GM23338 (cell line): ENCODE data around the gene SLAIN1. TPM values are rescaled to one million over a fixed set of nuclear protein-coding genes. Genes with fewer than 3 reads are reported as not detected.
A peak's percentile ranks its signal among the peaks of the same experiment; 100 is the strongest.

Experiments
- ATAC-seq: fragments of 200-7000 bp; cut with Tn5 transposase; 3 replicates; pipeline ENCODE4 v1.9.1; 2020
- DNase-seq: peaks from one replicate; pipeline ENCODE4 v3.0.0-alpha.2; 2015; ENCODE audit warnings: low spot score
- H2AFZ ChIP-seq: fragments of 200-600 bp; sonication (generic); 2 replicates; pipeline ENCODE4 v1.8.0; 2016; ENCODE audit warnings: antibody characterized with exemption, mild to moderate bottlenecking, moderate library complexity
- H3F3A ChIP-seq: fragments of 200-600 bp; sonication (generic); replicated peaks from 2 replicates; pipeline ENCODE4 v1.8.0; 2017; ENCODE audit warnings: antibody characterized with exemption, mixed run types, low read depth
- H3K27ac ChIP-seq: fragments of 200-600 bp; sonication (generic); 2 replicates; pipeline ENCODE4 v1.6.1; 2016; ENCODE audit warnings: low read depth
- H3K27me3 ChIP-seq: fragments of 200-600 bp; sonication (generic); 2 replicates; pipeline ENCODE4 v1.8.0; 2016; ENCODE audit warnings: mild to moderate bottlenecking, mixed run types, moderate library complexity; ENCODE audit not compliant: insufficient read depth
- H3K36me3 ChIP-seq: fragments of 200-600 bp; sonication (generic); 2 replicates; pipeline ENCODE4 v1.8.0; 2016; ENCODE audit warnings: mild to moderate bottlenecking; ENCODE audit not compliant: insufficient read depth
- H3K4me1 ChIP-seq: fragments of 200-600 bp; sonication (generic); 2 replicates; pipeline ENCODE4 v1.8.0; 2016; ENCODE audit warnings: mild to moderate bottlenecking, moderate library complexity; ENCODE audit not compliant: insufficient read depth
- H3K4me2 ChIP-seq: fragments of 200-600 bp; sonication (generic); 2 replicates; pipeline ENCODE4 v1.7.1; 2017; ENCODE audit warnings: mixed run types
- H3K4me3 ChIP-seq: fragments of 200-600 bp; sonication (generic); 2 replicates; pipeline ENCODE4 v1.6.1; 2016; ENCODE audit warnings: mixed run types
- H3K79me2 ChIP-seq: fragments of 200-600 bp; sonication (generic); replicated peaks from 2 replicates; pipeline ENCODE4 v1.8.0; 2017; ENCODE audit warnings: mild to moderate bottlenecking; ENCODE audit not compliant: insufficient read depth
- H3K9me2 ChIP-seq: fragments of 200-600 bp; sonication (generic); 2 replicates; pipeline ENCODE4 v1.8.0; 2017; ENCODE audit not compliant: insufficient read depth
- H4K20me1 ChIP-seq: fragments of 200-600 bp; sonication (generic); replicated peaks from 2 replicates; pipeline ENCODE4 v1.8.0; 2017; ENCODE audit warnings: mild to moderate bottlenecking; ENCODE audit not compliant: insufficient read depth
- H3K27ac Mint-ChIP-seq: 2 replicates; pipeline ENCODE4 v1.8.0; 2020; ENCODE audit warnings: inconsistent platforms, mild to moderate bottlenecking, moderate library complexity, mixed read lengths
- H3K27me3 Mint-ChIP-seq: 3 replicates; pipeline ENCODE4 v1.8.0; 2022; ENCODE audit warnings: low read depth, mild to moderate bottlenecking, moderate library complexity, mixed read lengths, inconsistent platforms; ENCODE audit not compliant: insufficient read depth, poor library complexity
- H3K36me3 Mint-ChIP-seq: 3 replicates; pipeline ENCODE4 v1.8.0; 2021; ENCODE audit warnings: low read depth, mild to moderate bottlenecking, inconsistent platforms, moderate library complexity, mixed read lengths
- H3K4me1 Mint-ChIP-seq: 3 replicates; pipeline ENCODE4 v1.8.0; 2020; ENCODE audit warnings: mild to moderate bottlenecking, inconsistent platforms, mixed read lengths
- H3K4me3 Mint-ChIP-seq: 3 replicates; pipeline ENCODE4 v1.8.0; 2021; ENCODE audit warnings: moderate library complexity, mild to moderate bottlenecking, inconsistent platforms, mixed read lengths
- H3K9me3 Mint-ChIP-seq: 3 replicates; pipeline ENCODE4 v1.8.0; 2020; ENCODE audit warnings: moderate library complexity, mild to moderate bottlenecking, inconsistent platforms, mixed read lengths
- CREB1 ChIP-seq: fragments of 250-450 bp; sonication (Bioruptor Pico); IDR thresholded peaks from 2 replicates; pipeline ENCODE4 v1.5.0; 2020; ENCODE audit warnings: low read depth, mild to moderate bottlenecking, moderate library complexity
- EZH2 ChIP-seq: fragments of 200-600 bp; sonication (generic); IDR thresholded peaks from one replicate; pipeline ENCODE4 v1.8.0; 2017; ENCODE audit warnings: antibody characterized with exemption, mild to moderate bottlenecking, low read depth; ENCODE audit not compliant: unreplicated experiment
- EZH2phosphoT487 ChIP-seq: fragments of 200-600 bp; sonication (generic); IDR thresholded peaks from one replicate; pipeline ENCODE4 v1.8.1; 2018; ENCODE audit warnings: antibody characterized with exemption; ENCODE audit not compliant: unreplicated experiment
- JUNB ChIP-seq: IDR thresholded peaks from one replicate; pipeline ENCODE4 v1.6.1; 2016; ENCODE audit warnings: antibody characterized with exemption; ENCODE audit not compliant: unreplicated experiment
- NANOG ChIP-seq: IDR thresholded peaks from 2 replicates; pipeline ENCODE4 v1.6.1; 2016; ENCODE audit warnings: antibody characterized with exemption, borderline replicate concordance
- POLR2AphosphoS5 ChIP-seq: IDR thresholded peaks from 2 replicates; pipeline ENCODE4 v1.6.1; 2016; ENCODE audit warnings: antibody characterized with exemption, low read depth
- STAT1 ChIP-seq: IDR thresholded peaks from one replicate; pipeline ENCODE4 v1.6.1; 2016; ENCODE audit warnings: antibody characterized with exemption; ENCODE audit not compliant: unreplicated experiment
- ZNF114 ChIP-seq: fragments of 250-450 bp; sonication (Bioruptor Pico); IDR thresholded peaks from 2 replicates; pipeline ENCODE4 v1.5.0; 2020; ENCODE audit warnings: mild to moderate bottlenecking, moderate library complexity
- ZNF331 ChIP-seq: fragments of 250-450 bp; sonication (Bioruptor Pico); IDR thresholded peaks from 2 replicates; pipeline ENCODE4 v1.5.0; 2020; ENCODE audit warnings: low read depth, mild to moderate bottlenecking, moderate library complexity
- polyA plus RNA-seq: library from polyadenylated mRNA; unstranded; fragments of >200 nt; fragmentation: Nextera tagmentation; extraction: Ambion mirVana; gene quantifications from 2 replicates; pipeline ENCODE4 v1.2.1, GENCODE V29; 2016
- total RNA-seq: library from RNA; depleted of rRNA; stranded (reverse); fragments of >200 nt; shearing (Covaris generic); gene quantifications from 2 replicates; pipeline ENCODE4 v1.2.3, GENCODE V29; 2014
- TF ChIP-seq, protein P1 (sequence below): IDR thresholded peaks from one replicate; pipeline ENCODE4 v1.6.1; 2018; ENCODE audit warnings: antibody characterized with exemption; ENCODE audit not compliant: unreplicated experiment
- TF ChIP-seq, protein P2 (sequence below): fragments of 250-450 bp; sonication (Bioruptor Pico); IDR thresholded peaks from 2 replicates; pipeline ENCODE4 v1.5.0; 2020; ENCODE audit warnings: mild to moderate bottlenecking, moderate library complexity
- TF ChIP-seq, protein P3 (sequence below): IDR thresholded peaks from 2 replicates; pipeline ENCODE4 v1.6.1; 2016; ENCODE audit warnings: antibody characterized with exemption
- TF ChIP-seq, protein P4 (sequence below), 2 experiments: fragments of 200-600 bp in 1 of 2; sonication (generic) in 1 of 2; conservative IDR thresholded peaks; 2 replicates each; pipeline versions ENCODE4 v1.5.1 to v1.6.1; 2016 to 2017; ENCODE audit warnings: antibody characterized with exemption in 2 of 2, low read depth in 2 of 2, mild to moderate bottlenecking in 2 of 2, moderate library complexity in 1 of 2

SLAIN1 gene
- total and polyA plus RNA-seq, 2 experiments from 2014 or later, result 16.3 to 44.2 TPM

- Histone ChIP-seq H2AFZ (no peak overlapping the region), H3K27ac (0 out of 2 replicates have a peak overlapping the region, but pooled peaks have one; percentile 1), H3K4me1 (peaks cover 34% of the 10 kb centered on the region), H3K27me3 (no peaks in the 10 kb centered on the region), H3K36me3 (no peaks in the 10 kb centered on the region), H3K79me2 (peaks cover 80% of the 10 kb centered on the region), H3K4me2 (peak overlapping the region; percentile 40; the same call in 1 of the 2 replicates), H3K4me3 (no peak overlapping the region), H3F3A (no peaks in the 10 kb centered on the region), H3K9me2 (no peaks in the 10 kb centered on the region), H4K20me1 (no peaks in the 10 kb centered on the region)
- DNase-seq (no peak), ATAC-seq (no peak; the same call in 2 of the 3 replicates)
- Mint-ChIP-seq H3K27me3 (no peaks in the 10 kb centered on the region), H3K4me1 (peaks cover 50% of the 10 kb centered on the region), H3K27ac (peak overlapping the region; percentile 28), H3K36me3 (peaks cover 3% of the 10 kb centered on the region; the same call in 1 of the 3 replicates), H3K9me3 (no peaks in the 10 kb centered on the region), H3K4me3 (no peak overlapping the region)
- TF ChIP-seq, protein P1, sequence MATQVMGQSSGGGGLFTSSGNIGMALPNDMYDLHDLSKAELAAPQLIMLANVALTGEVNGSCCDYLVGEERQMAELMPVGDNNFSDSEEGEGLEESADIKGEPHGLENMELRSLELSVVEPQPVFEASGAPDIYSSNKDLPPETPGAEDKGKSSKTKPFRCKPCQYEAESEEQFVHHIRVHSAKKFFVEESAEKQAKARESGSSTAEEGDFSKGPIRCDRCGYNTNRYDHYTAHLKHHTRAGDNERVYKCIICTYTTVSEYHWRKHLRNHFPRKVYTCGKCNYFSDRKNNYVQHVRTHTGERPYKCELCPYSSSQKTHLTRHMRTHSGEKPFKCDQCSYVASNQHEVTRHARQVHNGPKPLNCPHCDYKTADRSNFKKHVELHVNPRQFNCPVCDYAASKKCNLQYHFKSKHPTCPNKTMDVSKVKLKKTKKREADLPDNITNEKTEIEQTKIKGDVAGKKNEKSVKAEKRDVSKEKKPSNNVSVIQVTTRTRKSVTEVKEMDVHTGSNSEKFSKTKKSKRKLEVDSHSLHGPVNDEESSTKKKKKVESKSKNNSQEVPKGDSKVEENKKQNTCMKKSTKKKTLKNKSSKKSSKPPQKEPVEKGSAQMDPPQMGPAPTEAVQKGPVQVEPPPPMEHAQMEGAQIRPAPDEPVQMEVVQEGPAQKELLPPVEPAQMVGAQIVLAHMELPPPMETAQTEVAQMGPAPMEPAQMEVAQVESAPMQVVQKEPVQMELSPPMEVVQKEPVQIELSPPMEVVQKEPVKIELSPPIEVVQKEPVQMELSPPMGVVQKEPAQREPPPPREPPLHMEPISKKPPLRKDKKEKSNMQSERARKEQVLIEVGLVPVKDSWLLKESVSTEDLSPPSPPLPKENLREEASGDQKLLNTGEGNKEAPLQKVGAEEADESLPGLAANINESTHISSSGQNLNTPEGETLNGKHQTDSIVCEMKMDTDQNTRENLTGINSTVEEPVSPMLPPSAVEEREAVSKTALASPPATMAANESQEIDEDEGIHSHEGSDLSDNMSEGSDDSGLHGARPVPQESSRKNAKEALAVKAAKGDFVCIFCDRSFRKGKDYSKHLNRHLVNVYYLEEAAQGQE, result no peak
- no peak for TF ChIP-seq ZNF331 (CRISPR knock-in tag)
- no peak for TF ChIP-seq EZH2
- TF ChIP-seq JUNB, result no peak
- TF ChIP-seq POLR2AphosphoS5, result no peak
- no peak for TF ChIP-seq CREB1 (CRISPR knock-in tag)
- TF ChIP-seq, protein P2, sequence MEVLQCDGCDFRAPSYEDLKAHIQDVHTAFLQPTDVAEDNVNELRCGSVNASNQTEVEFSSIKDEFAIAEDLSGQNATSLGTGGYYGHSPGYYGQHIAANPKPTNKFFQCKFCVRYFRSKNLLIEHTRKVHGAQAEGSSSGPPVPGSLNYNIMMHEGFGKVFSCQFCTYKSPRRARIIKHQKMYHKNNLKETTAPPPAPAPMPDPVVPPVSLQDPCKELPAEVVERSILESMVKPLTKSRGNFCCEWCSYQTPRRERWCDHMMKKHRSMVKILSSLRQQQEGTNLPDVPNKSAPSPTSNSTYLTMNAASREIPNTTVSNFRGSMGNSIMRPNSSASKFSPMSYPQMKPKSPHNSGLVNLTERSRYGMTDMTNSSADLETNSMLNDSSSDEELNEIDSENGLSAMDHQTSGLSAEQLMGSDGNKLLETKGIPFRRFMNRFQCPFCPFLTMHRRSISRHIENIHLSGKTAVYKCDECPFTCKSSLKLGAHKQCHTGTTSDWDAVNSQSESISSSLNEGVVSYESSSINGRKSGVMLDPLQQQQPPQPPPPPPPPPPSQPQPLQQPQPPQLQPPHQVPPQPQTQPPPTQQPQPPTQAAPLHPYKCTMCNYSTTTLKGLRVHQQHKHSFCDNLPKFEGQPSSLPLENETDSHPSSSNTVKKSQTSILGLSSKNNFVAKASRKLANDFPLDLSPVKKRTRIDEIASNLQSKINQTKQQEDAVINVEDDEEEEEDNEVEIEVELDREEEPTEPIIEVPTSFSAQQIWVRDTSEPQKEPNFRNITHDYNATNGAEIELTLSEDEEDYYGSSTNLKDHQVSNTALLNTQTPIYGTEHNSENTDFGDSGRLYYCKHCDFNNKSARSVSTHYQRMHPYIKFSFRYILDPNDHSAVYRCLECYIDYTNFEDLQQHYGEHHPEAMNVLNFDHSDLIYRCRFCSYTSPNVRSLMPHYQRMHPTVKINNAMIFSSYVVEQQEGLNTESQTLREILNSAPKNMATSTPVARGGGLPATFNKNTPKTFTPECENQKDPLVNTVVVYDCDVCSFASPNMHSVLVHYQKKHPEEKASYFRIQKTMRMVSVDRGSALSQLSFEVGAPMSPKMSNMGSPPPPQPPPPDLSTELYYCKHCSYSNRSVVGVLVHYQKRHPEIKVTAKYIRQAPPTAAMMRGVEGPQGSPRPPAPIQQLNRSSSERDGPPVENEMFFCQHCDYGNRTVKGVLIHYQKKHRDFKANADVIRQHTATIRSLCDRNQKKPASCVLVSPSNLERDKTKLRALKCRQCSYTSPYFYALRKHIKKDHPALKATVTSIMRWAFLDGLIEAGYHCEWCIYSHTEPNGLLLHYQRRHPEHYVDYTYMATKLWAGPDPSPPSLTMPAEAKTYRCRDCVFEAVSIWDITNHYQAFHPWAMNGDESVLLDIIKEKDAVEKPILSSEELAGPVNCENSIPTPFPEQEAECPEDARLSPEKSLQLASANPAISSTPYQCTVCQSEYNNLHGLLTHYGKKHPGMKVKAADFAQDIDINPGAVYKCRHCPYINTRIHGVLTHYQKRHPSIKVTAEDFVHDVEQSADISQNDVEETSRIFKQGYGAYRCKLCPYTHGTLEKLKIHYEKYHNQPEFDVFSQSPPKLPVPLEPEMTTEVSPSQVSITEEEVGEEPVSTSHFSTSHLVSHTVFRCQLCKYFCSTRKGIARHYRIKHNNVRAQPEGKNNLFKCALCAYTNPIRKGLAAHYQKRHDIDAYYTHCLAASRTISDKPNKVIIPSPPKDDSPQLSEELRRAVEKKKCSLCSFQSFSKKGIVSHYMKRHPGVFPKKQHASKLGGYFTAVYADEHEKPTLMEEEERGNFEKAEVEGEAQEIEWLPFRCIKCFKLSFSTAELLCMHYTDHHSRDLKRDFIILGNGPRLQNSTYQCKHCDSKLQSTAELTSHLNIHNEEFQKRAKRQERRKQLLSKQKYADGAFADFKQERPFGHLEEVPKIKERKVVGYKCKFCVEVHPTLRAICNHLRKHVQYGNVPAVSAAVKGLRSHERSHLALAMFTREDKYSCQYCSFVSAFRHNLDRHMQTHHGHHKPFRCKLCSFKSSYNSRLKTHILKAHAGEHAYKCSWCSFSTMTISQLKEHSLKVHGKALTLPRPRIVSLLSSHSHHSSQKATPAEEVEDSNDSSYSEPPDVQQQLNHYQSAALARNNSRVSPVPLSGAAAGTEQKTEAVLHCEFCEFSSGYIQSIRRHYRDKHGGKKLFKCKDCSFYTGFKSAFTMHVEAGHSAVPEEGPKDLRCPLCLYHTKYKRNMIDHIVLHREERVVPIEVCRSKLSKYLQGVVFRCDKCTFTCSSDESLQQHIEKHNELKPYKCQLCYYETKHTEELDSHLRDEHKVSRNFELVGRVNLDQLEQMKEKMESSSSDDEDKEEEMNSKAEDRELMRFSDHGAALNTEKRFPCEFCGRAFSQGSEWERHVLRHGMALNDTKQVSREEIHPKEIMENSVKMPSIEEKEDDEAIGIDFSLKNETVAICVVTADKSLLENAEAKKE (CRISPR knock-in tag), result no peak
- TF ChIP-seq STAT1, result no peak
- TF ChIP-seq EZH2phosphoT487, result no peak
- TF ChIP-seq, protein P3, sequence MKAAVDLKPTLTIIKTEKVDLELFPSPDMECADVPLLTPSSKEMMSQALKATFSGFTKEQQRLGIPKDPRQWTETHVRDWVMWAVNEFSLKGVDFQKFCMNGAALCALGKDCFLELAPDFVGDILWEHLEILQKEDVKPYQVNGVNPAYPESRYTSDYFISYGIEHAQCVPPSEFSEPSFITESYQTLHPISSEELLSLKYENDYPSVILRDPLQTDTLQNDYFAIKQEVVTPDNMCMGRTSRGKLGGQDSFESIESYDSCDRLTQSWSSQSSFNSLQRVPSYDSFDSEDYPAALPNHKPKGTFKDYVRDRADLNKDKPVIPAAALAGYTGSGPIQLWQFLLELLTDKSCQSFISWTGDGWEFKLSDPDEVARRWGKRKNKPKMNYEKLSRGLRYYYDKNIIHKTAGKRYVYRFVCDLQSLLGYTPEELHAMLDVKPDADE, result no peak
- TF ChIP-seq ZNF114 (CRISPR knock-in tag), result no peak
- no peak for TF ChIP-seq NANOG
- TF ChIP-seq, protein P4, sequence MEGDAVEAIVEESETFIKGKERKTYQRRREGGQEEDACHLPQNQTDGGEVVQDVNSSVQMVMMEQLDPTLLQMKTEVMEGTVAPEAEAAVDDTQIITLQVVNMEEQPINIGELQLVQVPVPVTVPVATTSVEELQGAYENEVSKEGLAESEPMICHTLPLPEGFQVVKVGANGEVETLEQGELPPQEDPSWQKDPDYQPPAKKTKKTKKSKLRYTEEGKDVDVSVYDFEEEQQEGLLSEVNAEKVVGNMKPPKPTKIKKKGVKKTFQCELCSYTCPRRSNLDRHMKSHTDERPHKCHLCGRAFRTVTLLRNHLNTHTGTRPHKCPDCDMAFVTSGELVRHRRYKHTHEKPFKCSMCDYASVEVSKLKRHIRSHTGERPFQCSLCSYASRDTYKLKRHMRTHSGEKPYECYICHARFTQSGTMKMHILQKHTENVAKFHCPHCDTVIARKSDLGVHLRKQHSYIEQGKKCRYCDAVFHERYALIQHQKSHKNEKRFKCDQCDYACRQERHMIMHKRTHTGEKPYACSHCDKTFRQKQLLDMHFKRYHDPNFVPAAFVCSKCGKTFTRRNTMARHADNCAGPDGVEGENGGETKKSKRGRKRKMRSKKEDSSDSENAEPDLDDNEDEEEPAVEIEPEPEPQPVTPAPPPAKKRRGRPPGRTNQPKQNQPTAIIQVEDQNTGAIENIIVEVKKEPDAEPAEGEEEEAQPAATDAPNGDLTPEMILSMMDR (conservative IDR thresholded peaks at IDR 0.05; ENCODE audit: low read depth in 2 of 2), result no peak
These were observed 32.2 kb downstream of the SLAIN1 start for GRCh38 chr13:77729502-77730221.
